WTC11 (cell line): ENCODE measurements around the gene RPA3.

Experiments used
- ARID4B ChIP-seq: sonication (generic); formaldehyde crosslinking; IDR thresholded peaks from 2 replicates; pipeline ENCODE4 v1.8.0; 2023; ENCODE audit warnings: missing genetic modification reagents, mild to moderate bottlenecking, borderline replicate concordance
- ATF3 ChIP-seq: sonication (generic); formaldehyde crosslinking; conservative IDR thresholded peaks from 2 replicates; pipeline ENCODE4 v1.8.1; 2022; ENCODE audit warnings: mild to moderate bottlenecking, missing genetic modification reagents
- ATF6 ChIP-seq: sonication (generic); formaldehyde crosslinking; IDR thresholded peaks from 2 replicates; pipeline ENCODE4 v1.8.1; 2023; ENCODE audit warnings: mild to moderate bottlenecking, missing genetic modification reagents
- CTCF ChIP-seq: fragments of 200-600 bp; IDR thresholded peaks from 2 replicates; pipeline ENCODE4 v1.8.0; 2022; ENCODE audit warnings: antibody characterized with exemption
- FOXK1 ChIP-seq: sonication (generic); formaldehyde crosslinking; IDR thresholded peaks from 2 replicates; pipeline ENCODE4 v1.8.0; 2022; ENCODE audit warnings: mild to moderate bottlenecking, moderate library complexity, missing genetic modification reagents
- FOXP1 ChIP-seq: sonication (generic); formaldehyde crosslinking; IDR thresholded peaks from 2 replicates; pipeline ENCODE4 v1.8.0; 2022; ENCODE audit warnings: missing genetic modification reagents, mild to moderate bottlenecking, moderate library complexity, borderline replicate concordance
- MAX ChIP-seq: sonication (generic); formaldehyde crosslinking; IDR thresholded peaks from 2 replicates; pipeline ENCODE4 v1.8.0; 2022; ENCODE audit warnings: mild to moderate bottlenecking, missing genetic modification reagents
- RELA ChIP-seq: sonication (generic); formaldehyde crosslinking; IDR thresholded peaks from 2 replicates; pipeline ENCODE4 v1.8.1; 2022; ENCODE audit warnings: missing genetic modification reagents, mild to moderate bottlenecking, borderline replicate concordance
- SP1 ChIP-seq: sonication (generic); formaldehyde crosslinking; conservative IDR thresholded peaks from 2 replicates; pipeline ENCODE4 v1.8.1; 2022; ENCODE audit warnings: missing genetic modification reagents
- STAT6 ChIP-seq: sonication (generic); formaldehyde crosslinking; conservative IDR thresholded peaks from 2 replicates; pipeline ENCODE4 v1.8.1; 2023; ENCODE audit warnings: mild to moderate bottlenecking, low read depth, missing genetic modification reagents, moderate library complexity
- TEAD4 ChIP-seq: sonication (generic); formaldehyde crosslinking; IDR thresholded peaks from 2 replicates; pipeline ENCODE4 v1.8.0; 2022; ENCODE audit warnings: mild to moderate bottlenecking, missing genetic modification reagents
- USF1 ChIP-seq: sonication (generic); formaldehyde crosslinking; IDR thresholded peaks from 2 replicates; pipeline ENCODE4 v1.8.0; 2022; ENCODE audit warnings: mild to moderate bottlenecking, missing genetic modification reagents
- USF2 ChIP-seq: sonication (generic); formaldehyde crosslinking; IDR thresholded peaks from 2 replicates; pipeline ENCODE4 v1.8.1; 2023; ENCODE audit warnings: mild to moderate bottlenecking, missing genetic modification reagents, moderate library complexity
- ZNF138 ChIP-seq: sonication (generic); formaldehyde crosslinking; conservative IDR thresholded peaks from 2 replicates; pipeline ENCODE4 v1.8.1; 2022; ENCODE audit warnings: mild to moderate bottlenecking, moderate library complexity, missing genetic modification reagents

- TF ChIP-seq CTCF, result no peak
- TF ChIP-seq ZNF138 (CRISPR knock-in tag), result no peak
- TF ChIP-seq STAT6 (CRISPR knock-in tag), result no peak
- TF ChIP-seq USF2 (CRISPR knock-in tag), result no peak
- TF ChIP-seq ATF3 (CRISPR knock-in tag), result no peak
- no peak for TF ChIP-seq SP1 (CRISPR knock-in tag)
- no peak for TF ChIP-seq FOXK1 (CRISPR knock-in tag)
- no peak for TF ChIP-seq FOXP1
- TF ChIP-seq TEAD4, result no peak
- no peak for TF ChIP-seq RELA
- no peak for TF ChIP-seq ARID4B (CRISPR knock-in tag)
- no peak for TF ChIP-seq MAX (CRISPR knock-in tag)
- no peak for TF ChIP-seq ATF6 (CRISPR knock-in tag)
- no peak for TF ChIP-seq USF1
Observed at GRCh38 chr7:7694542-7694941, 23.9 kb downstream of the RPA3 start.
